ENCODE results near the gene CCR6. TPM values are rescaled to one million over a fixed set of nuclear protein-coding genes. Genes with fewer than 3 reads are reported as not detected.

The CCR6 gene
- total RNA-seq, 1 donor from 2014 or later = not detected

GRCh38 chr6:167107787-167108186, 15.1 kb upstream of the CCR6 start:
- no peak for DNase-seq (ENCODE audit: low spot score in 2 of 2)
- no peaks in the 10 kb centered on the region for H3K4me1 ChIP-seq
- no peaks in the 10 kb centered on the region for H3K9me3 ChIP-seq
- no peak overlapping the region for H3K27ac ChIP-seq
- no peaks in the 10 kb centered on the region for H3K27me3 ChIP-seq
- no peak overlapping the region for H3K4me3 ChIP-seq
- no peak for TF ChIP-seq CTCF (IDR thresholded peaks at IDR 0.05)
- H3K36me3 ChIP-seq = no peaks in the 10 kb centered on the region
- intact Hi-C loops (cut with DNase I) = no loop called here

- H3K9me3 ChIP-seq = no peaks in the 10 kb centered on the region
- intact Hi-C loops (cut with DNase I) = no loop called here
- H3K36me3 ChIP-seq = no peaks in the 10 kb centered on the region
- H3K4me3 ChIP-seq = no peak overlapping the region
- H3K4me1 ChIP-seq = no peaks in the 10 kb centered on the region
- no peak for TF ChIP-seq CTCF (IDR thresholded peaks at IDR 0.05)
- H3K27me3 ChIP-seq = no peaks in the 10 kb centered on the region
- no peak overlapping the region for H3K27ac ChIP-seq
- no peak for DNase-seq (ENCODE audit: low spot score in 2 of 2)
Measured at GRCh38 chr6:167108278-167108677, 14.6 kb upstream of the CCR6 start.

- Histone ChIP-seq H3K4me3 (no peak overlapping the region), H3K4me1 (no peaks in the 10 kb centered on the region), H3K27ac (no peak overlapping the region), H3K27me3 (no peaks in the 10 kb centered on the region), H3K9me3 (no peaks in the 10 kb centered on the region), H3K36me3 (no peaks in the 10 kb centered on the region)
- intact Hi-C loops (cut with DNase I) = no loop called here
- no peak for TF ChIP-seq CTCF (IDR thresholded peaks at IDR 0.05)
- no peak for DNase-seq (ENCODE audit: low spot score in 2 of 2)
Measured at GRCh38 chr6:167109651-167110050, 13.2 kb upstream of the CCR6 start.

- Histone ChIP-seq H3K9me3 (no peaks in the 10 kb centered on the region), H3K27ac (no peak overlapping the region), H3K27me3 (no peaks in the 10 kb centered on the region), H3K4me3 (no peak overlapping the region), H3K36me3 (no peaks in the 10 kb centered on the region), H3K4me1 (no peaks in the 10 kb centered on the region)
- TF ChIP-seq CTCF (IDR thresholded peaks at IDR 0.05) = no peak
- intact Hi-C loops (cut with DNase I) = no loop called here
- no peak for DNase-seq (ENCODE audit: low spot score in 2 of 2)
Measured at GRCh38 chr6:167111597-167111996, 11.3 kb upstream of the CCR6 start.

- intact Hi-C loops (cut with DNase I) = no loop called here
- H3K9me3 ChIP-seq = no peaks in the 10 kb centered on the region
- no peaks in the 10 kb centered on the region for H3K27me3 ChIP-seq
- no peaks in the 10 kb centered on the region for H3K4me1 ChIP-seq
- no peak for TF ChIP-seq CTCF (IDR thresholded peaks at IDR 0.05)
- H3K36me3 ChIP-seq = no peaks in the 10 kb centered on the region
- DNase-seq (ENCODE audit: low spot score in 2 of 2) = no peak
- H3K27ac ChIP-seq = no peak overlapping the region
- no peak overlapping the region for H3K4me3 ChIP-seq
Measured at GRCh38 chr6:167112421-167112820, 10.5 kb upstream of the CCR6 start.

- no peaks in the 10 kb centered on the region for H3K36me3 ChIP-seq
- intact Hi-C loops (cut with DNase I) = no loop called here
- TF ChIP-seq CTCF (IDR thresholded peaks at IDR 0.05) = no peak
Measured at GRCh38 chr6:167113047-167113754, 9.7 kb upstream of the CCR6 start.

More at GRCh38 chr6:167113047-167113754, 9.7 kb upstream of the CCR6 start:
- H3K27me3 ChIP-seq = no peaks in the 10 kb centered on the region
- no peak for DNase-seq (ENCODE audit: low spot score in 2 of 2)
- no peak overlapping the region for H3K4me3 ChIP-seq
- no peak overlapping the region for H3K27ac ChIP-seq
- H3K9me3 ChIP-seq = no peaks in the 10 kb centered on the region
- no peaks in the 10 kb centered on the region for H3K4me1 ChIP-seq
